ENCODE results near the gene ST6GAL1.

ST6GAL1 gene

GRCh38 chr3:187061748-187062147, 131.4 kb downstream of the ST6GAL1 start:
- DNase-seq (ENCODE audit: low spot score): no peak
- no peak for TF ChIP-seq CTCF (IDR thresholded peaks at IDR 0.05; ENCODE audit: extremely low read depth, missing control alignments)

- no peak for TF ChIP-seq CTCF (IDR thresholded peaks at IDR 0.05; ENCODE audit: extremely low read depth, missing control alignments)
- no peak for DNase-seq (ENCODE audit: low spot score)
These were observed 132.3 kb downstream of the ST6GAL1 start for GRCh38 chr3:187062526-187063177.

GRCh38 chr3:187063286-187064121, 133.2 kb downstream of the ST6GAL1 start:
- DNase-seq (ENCODE audit: low spot score): no peak
- no peak for TF ChIP-seq CTCF (IDR thresholded peaks at IDR 0.05; ENCODE audit: extremely low read depth, missing control alignments)

GRCh38 chr3:187064210-187065115, 134.1 kb downstream of the ST6GAL1 start:
- DNase-seq (ENCODE audit: low spot score): no peak
- TF ChIP-seq CTCF (IDR thresholded peaks at IDR 0.05; ENCODE audit: extremely low read depth, missing control alignments): no peak

- peak; percentile 42 for TF ChIP-seq CTCF (IDR thresholded peaks at IDR 0.05; ENCODE audit: extremely low read depth, missing control alignments)
- DNase-seq (ENCODE audit: low spot score): peak; percentile 37
These were observed 136.1 kb downstream of the ST6GAL1 start for GRCh38 chr3:187066228-187066995.

GRCh38 chr3:187068787-187069186, 138.5 kb downstream of the ST6GAL1 start:
- DNase-seq (ENCODE audit: low spot score): no peak
- TF ChIP-seq CTCF (IDR thresholded peaks at IDR 0.05; ENCODE audit: extremely low read depth, missing control alignments): no peak
